ENCODE data around the gene BBS4.

GRCh38 chr15:72706266-72706665, 20.3 kb downstream of the BBS4 start:
- TF ChIP-seq, protein P1, sequence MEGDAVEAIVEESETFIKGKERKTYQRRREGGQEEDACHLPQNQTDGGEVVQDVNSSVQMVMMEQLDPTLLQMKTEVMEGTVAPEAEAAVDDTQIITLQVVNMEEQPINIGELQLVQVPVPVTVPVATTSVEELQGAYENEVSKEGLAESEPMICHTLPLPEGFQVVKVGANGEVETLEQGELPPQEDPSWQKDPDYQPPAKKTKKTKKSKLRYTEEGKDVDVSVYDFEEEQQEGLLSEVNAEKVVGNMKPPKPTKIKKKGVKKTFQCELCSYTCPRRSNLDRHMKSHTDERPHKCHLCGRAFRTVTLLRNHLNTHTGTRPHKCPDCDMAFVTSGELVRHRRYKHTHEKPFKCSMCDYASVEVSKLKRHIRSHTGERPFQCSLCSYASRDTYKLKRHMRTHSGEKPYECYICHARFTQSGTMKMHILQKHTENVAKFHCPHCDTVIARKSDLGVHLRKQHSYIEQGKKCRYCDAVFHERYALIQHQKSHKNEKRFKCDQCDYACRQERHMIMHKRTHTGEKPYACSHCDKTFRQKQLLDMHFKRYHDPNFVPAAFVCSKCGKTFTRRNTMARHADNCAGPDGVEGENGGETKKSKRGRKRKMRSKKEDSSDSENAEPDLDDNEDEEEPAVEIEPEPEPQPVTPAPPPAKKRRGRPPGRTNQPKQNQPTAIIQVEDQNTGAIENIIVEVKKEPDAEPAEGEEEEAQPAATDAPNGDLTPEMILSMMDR (IDR thresholded peaks at IDR 0.05 in 8 of 11, conservative IDR thresholded peaks at IDR 0.05 in 3 of 11): no peak
- TF ChIP-seq POLR2A (IDR thresholded peaks at IDR 0.05): no peak
